AG04449 (cell line): Measurements from ENCODE around the gene DTX1.

ENCODE experiments used
- CTCF ChIA-PET: fragments of 350-600 bp; formaldehyde crosslinking; extraction: SDS; loops from one replicate; lab custom pipeline; 2021; ENCODE audit warnings: antibody characterized with exemption; lab: Yijun Ruan, JAX
- POLR2A ChIA-PET: fragments of 400-600, 350-600 bp; formaldehyde crosslinking; extraction: SDS; loops from one replicate; lab custom pipeline; 2020; ENCODE audit warnings: antibody characterized with exemption, inconsistent platforms; lab: Yijun Ruan, JAX
- DNase-seq: peaks from one replicate; pipeline ENCODE4 v3.0.0-alpha.2; 2010; ENCODE audit warnings: low read depth, low spot score
- H3K4me3 ChIP-seq: 2 replicates; pipeline ENCODE4 v1.5.1; 2011; ENCODE audit warnings: low read depth, mild to moderate bottlenecking, control low read depth, low read length
- TF ChIP-seq, protein P1 (sequence below): IDR thresholded peaks from one replicate; pipeline ENCODE4 v1.5.1; 2011; ENCODE audit warnings: mild to moderate bottlenecking, moderate library complexity, low read length, control low read depth, inconsistent platforms; ENCODE audit not compliant: insufficient read depth; ENCODE audit errors: missing control alignments

The DTX1 gene

DNA sequence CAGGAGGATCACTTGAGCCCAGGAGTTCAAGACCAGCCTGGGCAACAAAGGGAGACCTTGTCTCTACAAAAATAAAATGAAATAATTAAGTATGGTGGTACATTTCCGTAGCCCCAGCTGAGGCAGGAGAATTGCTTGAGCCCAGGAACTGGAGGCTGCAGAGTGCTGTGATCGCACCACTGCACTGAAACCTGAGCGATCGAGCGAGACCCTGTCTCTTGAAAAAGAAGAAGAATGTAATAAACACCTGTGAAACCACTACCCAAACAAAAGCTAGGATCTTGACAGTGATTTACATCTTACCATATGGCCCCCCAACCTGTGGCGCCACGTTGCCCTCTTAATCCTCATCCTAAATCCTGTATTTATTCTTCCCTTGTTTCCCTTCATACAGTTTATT is 5.7 kb upstream of the DTX1 start:
- ChIA-PET CTCF (interaction anchor here (1.3 to 7.7 kb wide), 3 partner anchors 15 to 123 kb away, joined by 4 to 157 read pairs (median 86); partner anchors contain the start of gene CFAP73), POLR2A (interaction anchor here (0.6 kb wide), 1 partner anchor 260 kb away, joined by 4 read pairs; no protein-coding TSS in a partner anchor)
- DNase-seq: no peak
- TF ChIP-seq, protein P1, sequence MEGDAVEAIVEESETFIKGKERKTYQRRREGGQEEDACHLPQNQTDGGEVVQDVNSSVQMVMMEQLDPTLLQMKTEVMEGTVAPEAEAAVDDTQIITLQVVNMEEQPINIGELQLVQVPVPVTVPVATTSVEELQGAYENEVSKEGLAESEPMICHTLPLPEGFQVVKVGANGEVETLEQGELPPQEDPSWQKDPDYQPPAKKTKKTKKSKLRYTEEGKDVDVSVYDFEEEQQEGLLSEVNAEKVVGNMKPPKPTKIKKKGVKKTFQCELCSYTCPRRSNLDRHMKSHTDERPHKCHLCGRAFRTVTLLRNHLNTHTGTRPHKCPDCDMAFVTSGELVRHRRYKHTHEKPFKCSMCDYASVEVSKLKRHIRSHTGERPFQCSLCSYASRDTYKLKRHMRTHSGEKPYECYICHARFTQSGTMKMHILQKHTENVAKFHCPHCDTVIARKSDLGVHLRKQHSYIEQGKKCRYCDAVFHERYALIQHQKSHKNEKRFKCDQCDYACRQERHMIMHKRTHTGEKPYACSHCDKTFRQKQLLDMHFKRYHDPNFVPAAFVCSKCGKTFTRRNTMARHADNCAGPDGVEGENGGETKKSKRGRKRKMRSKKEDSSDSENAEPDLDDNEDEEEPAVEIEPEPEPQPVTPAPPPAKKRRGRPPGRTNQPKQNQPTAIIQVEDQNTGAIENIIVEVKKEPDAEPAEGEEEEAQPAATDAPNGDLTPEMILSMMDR: no peak
- H3K4me3 ChIP-seq: no peak overlapping the region

DNA sequence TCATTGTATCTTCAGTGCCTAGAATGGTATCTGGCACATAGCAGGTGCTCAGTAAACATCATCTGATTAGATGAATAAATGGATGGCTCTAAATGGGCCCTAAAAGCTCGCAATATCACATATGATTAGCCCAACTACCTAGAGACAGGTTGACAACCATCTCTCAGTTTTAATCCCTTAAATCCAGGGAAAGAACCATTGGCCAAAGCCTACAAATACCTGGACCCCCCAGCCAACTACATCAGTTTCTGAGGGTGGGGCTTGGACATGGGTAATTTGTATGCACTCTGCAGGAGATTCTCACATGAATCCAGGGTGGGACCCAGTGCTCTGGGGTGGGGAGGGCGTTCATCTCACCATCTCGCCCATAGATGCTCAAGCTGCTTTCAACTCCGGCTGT is 4.8 kb upstream of the DTX1 start:
- no peak overlapping the region for H3K4me3 ChIP-seq
- ChIA-PET POLR2A (no interaction called here), CTCF (interaction anchor here (0.6 to 7.7 kb wide), 4 partner anchors 16 to 122 kb away, joined by 4 to 157 read pairs (median 45); partner anchors contain the start of gene CFAP73)
- TF ChIP-seq, protein P1: no peak
- no peak for DNase-seq

DNA sequence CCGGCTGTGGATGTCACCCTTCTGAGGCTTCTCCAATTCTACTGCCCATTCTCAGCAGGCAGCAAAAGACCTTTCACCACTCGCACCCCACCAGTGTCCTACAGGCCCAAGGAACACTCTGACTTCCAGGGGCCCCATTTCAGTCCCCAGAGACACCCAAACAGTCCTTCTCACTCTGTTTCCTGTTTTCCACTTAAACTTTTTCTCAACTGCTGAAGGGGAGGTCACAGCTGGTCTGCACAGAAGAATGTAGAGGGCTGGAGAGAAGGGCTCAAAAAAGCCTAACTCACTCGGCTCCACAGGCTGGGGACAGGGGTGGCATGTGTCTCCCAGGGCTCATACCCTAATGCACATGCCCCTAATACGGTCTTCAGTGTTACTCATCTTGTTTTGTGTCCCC is 4.2 kb upstream of the DTX1 start:
- DNase-seq: no peak
- POLR2A ChIA-PET: no interaction called here
- TF ChIP-seq, protein P1: no peak
- CTCF ChIA-PET: interaction anchor here (4.5 to 7.7 kb wide), 2 partner anchors 100 to 122 kb away, joined by 86 to 157 read pairs; partner anchors contain the start of gene CFAP73
- no peak overlapping the region for H3K4me3 ChIP-seq

DNA sequence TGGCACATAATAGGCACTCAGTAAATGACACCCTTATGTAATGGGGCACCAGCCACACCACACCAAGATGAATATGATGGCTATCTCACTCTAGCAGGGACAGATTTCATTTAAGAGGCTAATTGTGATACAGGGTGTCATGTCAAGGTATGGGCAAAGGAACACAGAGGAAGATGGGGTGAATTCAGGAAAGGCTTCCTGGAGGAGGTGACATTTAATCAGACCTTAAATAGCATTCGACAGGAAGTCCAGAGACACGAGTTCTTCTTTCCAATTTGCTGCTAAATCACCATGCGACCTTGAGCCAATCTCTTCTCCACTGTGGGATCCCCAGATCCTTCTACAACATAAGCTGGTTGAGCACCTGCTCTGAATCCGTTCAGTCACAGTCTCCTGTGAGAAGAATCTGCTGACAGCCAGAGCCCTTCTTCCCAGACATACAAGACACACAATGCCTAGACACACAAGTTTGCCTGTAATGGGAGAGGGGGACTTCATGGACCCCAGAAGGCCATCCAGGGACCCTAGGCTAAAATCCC is 1.5 kb upstream of the DTX1 start:
- POLR2A ChIA-PET: no interaction called here
- H3K4me3 ChIP-seq: no peak overlapping the region
- TF ChIP-seq, protein P1: no peak
- DNase-seq: no peak
- CTCF ChIA-PET: interaction anchor here (1.3 kb wide), 1 partner anchor 141 kb away, joined by 3 read pairs; no protein-coding TSS in a partner anchor

DNA sequence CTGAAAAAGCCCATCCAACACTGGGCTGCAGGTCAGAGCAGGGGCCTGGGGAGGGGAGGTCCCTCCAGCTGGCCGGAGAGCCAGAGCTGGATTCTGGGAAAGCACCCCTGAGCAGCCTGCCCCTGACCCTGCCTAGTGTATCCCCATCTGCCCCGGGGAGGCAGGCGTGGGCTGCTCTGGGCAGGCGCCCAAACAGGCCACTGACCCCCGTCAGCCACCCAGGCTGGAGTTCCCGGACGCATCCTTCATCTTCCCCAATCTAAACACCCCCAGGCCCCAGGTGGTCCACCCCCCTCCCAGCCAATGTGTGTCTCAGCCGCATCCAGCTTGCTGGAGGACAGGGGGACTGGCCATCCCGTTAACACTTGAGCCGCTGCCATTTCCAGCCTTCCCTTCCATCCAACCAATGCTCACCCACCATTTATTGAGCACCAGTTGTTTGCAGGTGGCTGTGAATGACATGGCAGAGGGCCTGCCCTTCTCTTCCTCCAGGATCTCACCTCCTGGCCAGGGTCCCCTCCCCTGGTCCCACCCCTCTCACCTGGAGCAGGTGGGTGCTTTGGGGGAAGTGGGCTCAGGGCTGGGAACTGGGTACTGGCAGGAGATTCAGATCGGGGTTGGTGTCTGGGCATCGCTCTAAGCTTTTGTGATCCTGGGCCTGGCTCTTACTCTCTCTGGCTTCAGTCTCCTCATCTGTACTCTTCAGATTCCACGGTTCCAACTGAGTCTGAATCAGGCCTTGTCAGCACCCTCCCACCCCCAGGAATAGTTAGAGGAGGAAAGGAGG is 743 bp upstream of the DTX1 start:
- TF ChIP-seq, protein P1: no peak
- DNase-seq: no peak
- no peak overlapping the region for H3K4me3 ChIP-seq

DNA sequence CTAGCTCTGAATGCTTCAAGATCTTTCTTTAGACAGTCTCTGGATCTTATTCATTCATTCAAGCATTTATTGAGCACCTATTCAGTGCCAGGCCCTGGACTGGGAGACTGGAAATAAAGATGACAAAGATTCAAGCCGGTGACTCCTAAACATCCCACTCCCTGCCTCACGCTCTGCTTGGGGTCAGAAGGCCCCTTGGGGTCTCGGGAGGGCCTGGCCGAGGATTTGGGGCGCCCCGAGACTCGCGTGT is 224 bp upstream of the DTX1 start:
- TF ChIP-seq, protein P1: no peak
- H3K4me3 ChIP-seq: no peak overlapping the region
- ChIA-PET CTCF (no interaction called here), POLR2A (no interaction called here)
- no peak for DNase-seq

More for the DNA sequence above, 743 bp upstream of the DTX1 start:
- CTCF ChIA-PET: interaction anchor here (1.3 kb wide), 1 partner anchor 141 kb away, joined by 3 read pairs; no protein-coding TSS in a partner anchor
- POLR2A ChIA-PET: no interaction called here
